22Rv1 (cell line): ENCODE data around the gene DUSP22.
A peak's percentile ranks its signal among the peaks of the same experiment; 100 is the strongest.
"Not testable (repeated sequence)": the region's sequence is repeated elsewhere in the genome, so short reads cannot be mapped to it uniquely, and the experiment has no call there.

Experiments used
- H3K27ac ChIP-seq: fragments of 450-650 bp; 2 replicates; pipeline ENCODE4 v1.5.1; 2017
- ZFX ChIP-seq: fragments of 450-650 bp; IDR thresholded peaks from 2 replicates; pipeline ENCODE4 v1.6.1; 2017; ENCODE audit warnings: antibody characterized with exemption, borderline replicate concordance
- TF ChIP-seq, protein P1 (sequence below): fragments of 450-650 bp; IDR thresholded peaks from 2 replicates; pipeline ENCODE4 v1.5.1; 2017; ENCODE audit warnings: mild to moderate bottlenecking

The DUSP22 gene

DNA sequence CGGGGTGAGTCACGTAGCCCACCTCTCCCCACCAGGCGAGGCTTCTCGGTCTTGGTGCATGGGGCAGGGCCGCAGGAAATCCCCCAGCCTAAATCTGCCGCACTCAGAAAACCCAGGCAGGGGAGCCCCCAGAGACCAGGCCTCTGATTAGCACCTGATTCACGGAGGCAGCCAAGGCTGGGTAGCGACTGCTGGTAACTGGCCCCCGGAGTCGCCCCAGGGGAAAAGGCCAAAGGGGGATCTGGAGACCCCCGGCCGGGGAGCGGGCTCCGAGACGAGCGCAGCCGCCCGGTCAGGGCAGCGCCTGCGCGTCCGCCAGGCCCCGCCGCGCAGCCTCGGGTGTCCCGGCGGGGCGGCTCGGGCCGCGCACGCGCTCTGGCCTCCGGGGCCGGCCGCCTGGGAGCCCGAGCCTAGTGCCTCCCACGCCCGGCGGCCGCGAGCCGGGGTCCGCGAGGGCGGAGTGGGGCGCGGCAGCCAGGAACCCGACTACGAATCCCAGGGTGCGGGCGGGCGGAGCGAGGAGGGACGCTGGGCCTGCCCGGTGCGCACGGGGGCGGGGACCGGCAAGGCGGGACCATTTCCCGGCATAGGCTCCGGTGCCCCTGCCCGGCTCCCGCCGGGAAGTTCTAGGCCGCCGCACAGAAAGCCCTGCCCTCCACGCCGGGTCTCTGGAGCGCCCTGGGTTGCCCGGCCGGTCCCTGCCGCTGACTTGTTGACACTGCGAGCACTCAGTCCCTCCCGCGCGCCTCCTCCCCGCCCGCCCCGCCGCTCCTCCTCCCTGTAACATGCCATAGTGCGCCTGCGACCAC is at the start of gene DUSP22:
Gene DUSP22, plus strand, starts transcription at position 791 of the 809 bp plus-strand sequence. CDS start 53 bp downstream, outside the sequence.
- peak within 1 kb of the TSS; percentile 87 for H3K27ac ChIP-seq
- TF ChIP-seq, protein P1, sequence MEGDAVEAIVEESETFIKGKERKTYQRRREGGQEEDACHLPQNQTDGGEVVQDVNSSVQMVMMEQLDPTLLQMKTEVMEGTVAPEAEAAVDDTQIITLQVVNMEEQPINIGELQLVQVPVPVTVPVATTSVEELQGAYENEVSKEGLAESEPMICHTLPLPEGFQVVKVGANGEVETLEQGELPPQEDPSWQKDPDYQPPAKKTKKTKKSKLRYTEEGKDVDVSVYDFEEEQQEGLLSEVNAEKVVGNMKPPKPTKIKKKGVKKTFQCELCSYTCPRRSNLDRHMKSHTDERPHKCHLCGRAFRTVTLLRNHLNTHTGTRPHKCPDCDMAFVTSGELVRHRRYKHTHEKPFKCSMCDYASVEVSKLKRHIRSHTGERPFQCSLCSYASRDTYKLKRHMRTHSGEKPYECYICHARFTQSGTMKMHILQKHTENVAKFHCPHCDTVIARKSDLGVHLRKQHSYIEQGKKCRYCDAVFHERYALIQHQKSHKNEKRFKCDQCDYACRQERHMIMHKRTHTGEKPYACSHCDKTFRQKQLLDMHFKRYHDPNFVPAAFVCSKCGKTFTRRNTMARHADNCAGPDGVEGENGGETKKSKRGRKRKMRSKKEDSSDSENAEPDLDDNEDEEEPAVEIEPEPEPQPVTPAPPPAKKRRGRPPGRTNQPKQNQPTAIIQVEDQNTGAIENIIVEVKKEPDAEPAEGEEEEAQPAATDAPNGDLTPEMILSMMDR = no peak
- no peak for TF ChIP-seq ZFX

DNA sequence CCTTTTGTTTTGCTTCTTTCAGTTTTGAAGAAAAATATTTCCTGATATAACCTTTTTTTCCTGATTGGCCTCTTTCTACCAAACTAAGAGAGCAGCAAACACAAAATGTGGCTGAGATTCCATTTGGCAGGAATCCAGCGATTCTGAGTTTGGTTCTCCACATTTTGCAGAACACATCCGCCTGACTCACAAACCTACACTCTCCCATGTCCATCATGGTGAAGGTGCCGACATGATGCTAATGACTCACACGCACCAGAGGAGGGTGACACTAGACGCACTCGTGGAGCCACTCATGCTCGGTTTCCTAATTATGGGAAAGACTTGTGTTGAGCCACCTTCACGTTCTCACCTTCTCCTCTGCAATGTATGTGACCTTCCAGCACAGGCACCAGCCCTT is 45.9 kb upstream of the DUSP22 start:
- TF ChIP-seq, protein P1 = no peak
- no peak for TF ChIP-seq ZFX
- no peak overlapping the region for H3K27ac ChIP-seq

DNA sequence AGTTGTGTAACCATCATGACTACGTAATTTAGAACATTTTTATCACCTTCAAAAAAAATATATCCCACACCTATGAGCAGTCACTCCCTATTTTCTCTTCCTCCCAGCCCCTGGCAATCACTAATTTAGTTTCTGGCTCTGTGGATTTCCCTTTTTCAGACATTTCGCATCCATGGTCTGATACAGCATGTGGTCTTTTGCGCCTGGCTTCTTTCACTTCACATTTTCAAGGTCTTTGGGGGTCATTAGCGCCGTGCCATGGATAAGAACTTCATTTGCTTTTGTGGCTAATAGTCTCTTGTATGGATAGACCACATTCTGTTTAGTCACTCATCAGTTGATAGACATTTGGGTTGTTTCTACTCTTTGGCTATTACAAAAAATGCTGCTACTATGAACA is 44.9 kb upstream of the DUSP22 start:
- H3K27ac ChIP-seq = no peak overlapping the region
- TF ChIP-seq, protein P1 = no peak
- TF ChIP-seq ZFX = no peak

- H3K27ac ChIP-seq = not testable (repeated sequence)
Measured at GRCh38 chr6:248046-248445, 44.2 kb upstream of the DUSP22 start.

- H3K27ac ChIP-seq = no peak overlapping the region
- no peak for TF ChIP-seq ZFX
- TF ChIP-seq, protein P1 = no peak
Measured at GRCh38 chr6:250676-251075, 41.6 kb upstream of the DUSP22 start.

GRCh38 chr6:251920-252319 is 40.4 kb upstream of the DUSP22 start:
- H3K27ac ChIP-seq = no peak overlapping the region
- TF ChIP-seq ZFX = no peak
- TF ChIP-seq, protein P1 = no peak

GRCh38 chr6:252775-253535 is 39.3 kb upstream of the DUSP22 start:
- no peak for TF ChIP-seq ZFX
- TF ChIP-seq, protein P1 = no peak
- H3K27ac ChIP-seq = no peak overlapping the region
